Measurements from ENCODE around the gene UBALD2. TPM values are rescaled to one million over a fixed set of nuclear protein-coding genes. Genes with fewer than 3 reads are reported as not detected.

The UBALD2 gene
- total and polyA plus RNA-seq, 8 donors: 17.8 to 34.6 (median 24.6) TPM

GRCh38 chr17:76232342-76232741, 32.8 kb upstream of the UBALD2 start:
- FAIRE-seq (no peak), ATAC-seq (no peak), DNase-seq (no peak)
- no peak for TF ChIP-seq CTCF (IDR thresholded peaks at IDR 0.05)
- Histone ChIP-seq H3K4me3 (no peak overlapping the region), H3K9me3 (no peaks in the 10 kb centered on the region), H3K27me3 (no peaks in the 10 kb centered on the region), H3K36me3 (no peaks in the 10 kb centered on the region), H3K4me1 (no peaks in the 10 kb centered on the region), H3K27ac (no peak overlapping the region)
- intact Hi-C loops (cut with DNase I): no loop called here
- WGBS, 2 donors: 86 to 95% methylated on average over 2 of the region's 2 CpGs

GRCh38 chr17:76233588-76234353, 31.4 kb upstream of the UBALD2 start:
- no peaks in the 10 kb centered on the region for H3K9me3 ChIP-seq
- H3K27ac ChIP-seq: no peak overlapping the region
- no peaks in the 10 kb centered on the region for H3K36me3 ChIP-seq
- 87 to 93% methylated on average over 6 of the region's 6 CpGs for WGBS, 2 donors
- ATAC-seq (no peak), DNase-seq (no peak), FAIRE-seq (no peak)
- no peaks in the 10 kb centered on the region for H3K4me1 ChIP-seq
- intact Hi-C loops (cut with DNase I): no loop called here
- H3K4me3 ChIP-seq: no peak overlapping the region
- TF ChIP-seq CTCF (IDR thresholded peaks at IDR 0.05): no peak
- H3K27me3 ChIP-seq: no peaks in the 10 kb centered on the region

GRCh38 chr17:76234354-76234679, 30.8 kb upstream of the UBALD2 start:
- DNase-seq (no peak), ATAC-seq (no peak), FAIRE-seq (no peak)
- no peaks in the 10 kb centered on the region for H3K27me3 ChIP-seq
- WGBS, 2 donors: 79 to 83% methylated on average over 5 of the region's 5 CpGs
- intact Hi-C loops (cut with DNase I): no loop called here
- H3K4me3 ChIP-seq: no peak overlapping the region
- H3K9me3 ChIP-seq: no peaks in the 10 kb centered on the region
- no peak for TF ChIP-seq CTCF (IDR thresholded peaks at IDR 0.05)
- no peaks in the 10 kb centered on the region for H3K4me1 ChIP-seq
- H3K27ac ChIP-seq: no peak overlapping the region
- no peaks in the 10 kb centered on the region for H3K36me3 ChIP-seq

GRCh38 chr17:76235883-76236282, 29.3 kb upstream of the UBALD2 start:
- no peak overlapping the region for H3K4me3 ChIP-seq
- no peaks in the 10 kb centered on the region for H3K9me3 ChIP-seq
- DNase-seq (no peak), ATAC-seq (no peak), FAIRE-seq (no peak)
- peaks cover 0 to 4% (median 0%) of the 10 kb centered on the region in 3 donors for H3K4me1 ChIP-seq
- TF ChIP-seq CTCF (IDR thresholded peaks at IDR 0.05): no peak
- H3K27me3 ChIP-seq: no peaks in the 10 kb centered on the region
- WGBS, 2 donors: 86 to 98% methylated on average over 2 of the region's 2 CpGs
- intact Hi-C loops (cut with DNase I): no loop called here
- no peaks in the 10 kb centered on the region for H3K36me3 ChIP-seq
- no peak overlapping the region for H3K27ac ChIP-seq

GRCh38 chr17:76236603-76237002, 28.5 kb upstream of the UBALD2 start:
- H3K4me1 ChIP-seq: peaks cover 0 to 9% (median 6%) of the 10 kb centered on the region in 3 donors
- no peak overlapping the region for H3K4me3 ChIP-seq
- no peaks in the 10 kb centered on the region for H3K9me3 ChIP-seq
- DNase-seq (no peak), ATAC-seq (no peak), FAIRE-seq (no peak)
- intact Hi-C loops (cut with DNase I): no loop called here
- TF ChIP-seq CTCF (IDR thresholded peaks at IDR 0.05): no peak
- H3K27me3 ChIP-seq: no peaks in the 10 kb centered on the region
- no peaks in the 10 kb centered on the region for H3K36me3 ChIP-seq
- H3K27ac ChIP-seq: no peak overlapping the region
